HepG2 (cell line): ENCODE data around the gene ALCAM. TPM values are rescaled to one million over a fixed set of nuclear protein-coding genes. Genes with fewer than 3 reads are reported as not detected.

Experiments used
- ATAC-seq: fragments of 200-7000 bp; cut with Tn5 transposase; 3 replicates; pipeline ENCODE4 v1.9.1; 2020; ENCODE audit warnings: mild to moderate bottlenecking, moderate library complexity
- BruUV-seq: library from RNA; stranded (reverse); fragments of 400-500 nt; replicated peaks from 2 replicates; lab custom pipeline; 2021; lab: Mats Ljungman, UMichigan
- CTCF ChIA-PET: fragments of 300-600 bp; formaldehyde crosslinking; extraction: SDS; loops from one replicate; lab custom pipeline; 2021; ENCODE audit warnings: low total read pairs, inconsistent platforms, low intra/inter-chr PET ratio; lab: Yijun Ruan, JAX
- POLR2A ChIA-PET: fragments of 350-600 bp; sonication (Branson Sonifier 250); formaldehyde crosslinking; loops from one replicate; lab custom pipeline; 2020; ENCODE audit warnings: antibody characterized with exemption, inconsistent platforms; lab: Yijun Ruan, JAX
- DNase-seq: peaks from one replicate; pipeline ENCODE4 v3.0.0-alpha.2; 2015; ENCODE audit warnings: low spot score
- FAIRE-seq: peaks from 3 replicates; lab custom pipeline; 2011; peaks lifted over from hg19 to GRCh38; lab: Jason Lieb, UNC
- H2AFZ ChIP-seq: one replicate; pipeline ENCODE4 v1.6.1; 2011; ENCODE audit warnings: low read length, inconsistent platforms
- H3K27ac ChIP-seq: fragments of 300-600 bp; 3 replicates; pipeline ENCODE4 v1.8.0; 2011; ENCODE audit warnings: mixed run types, mild to moderate bottlenecking, mixed read lengths, low read length, inconsistent platforms; ENCODE audit not compliant: insufficient read depth; ENCODE audit errors: extremely low read length
- H3K27me3 ChIP-seq, 2 experiments: fragments of 200-600 bp in 1 of 2; 2 replicates in 1 of 2; 3 replicates in 1 of 2; pipeline versions ENCODE4 v1.6.0 to v1.8.0; 2011; ENCODE audit warnings: low read length in 2 of 2, mild to moderate bottlenecking in 2 of 2, moderate library complexity in 2 of 2, inconsistent platforms in 1 of 2; ENCODE audit not compliant: insufficient read depth in 2 of 2, control insufficient read depth in 1 of 2
- H3K36me3 ChIP-seq, 2 experiments: fragments of 200-600 bp in 1 of 2; replicated peaks in 1 of 2; 2 replicates in 1 of 2; 3 replicates in 1 of 2; pipeline versions ENCODE4 v1.5.1 to v1.8.0; 2011; ENCODE audit warnings: low read length in 2 of 2, inconsistent platforms in 1 of 2; ENCODE audit not compliant: insufficient read depth in 2 of 2, control insufficient read depth in 1 of 2
- H3K4me1 ChIP-seq: 2 replicates; pipeline ENCODE4 v1.5.1; 2012; ENCODE audit warnings: low read length, inconsistent platforms; ENCODE audit not compliant: insufficient read depth
- H3K4me2 ChIP-seq: 2 replicates; pipeline ENCODE4 v1.6.0; 2011; ENCODE audit warnings: low read depth, low read length, inconsistent platforms
- H3K4me3 ChIP-seq, 3 experiments: fragments of 200-600 bp in 1 of 3; sonication (generic), shearing (Covaris generic) in 1 of 3; replicated peaks in 1 of 3; 2 replicates each; pipeline ENCODE4 v1.5.1; 2011 to 2016; ENCODE audit warnings: low read length in 3 of 3, inconsistent platforms in 2 of 3, low read depth in 2 of 3, mild to moderate bottlenecking in 2 of 3, control low read depth in 1 of 3, mixed read lengths in 1 of 3; ENCODE audit not compliant: insufficient read depth in 1 of 3
- H3K79me2 ChIP-seq: one replicate; pipeline ENCODE4 v1.6.1; 2011; ENCODE audit warnings: low read length, inconsistent platforms; ENCODE audit not compliant: insufficient read depth
- H3K9ac ChIP-seq: 2 replicates; pipeline ENCODE4 v1.6.0; 2011; ENCODE audit warnings: mild to moderate bottlenecking, low read depth, low read length, inconsistent platforms; ENCODE audit not compliant: insufficient read depth
- H3K9me3 ChIP-seq: 2 replicates; pipeline ENCODE4 v1.5.1; 2012; ENCODE audit warnings: mild to moderate bottlenecking, low read length
- H4K20me1 ChIP-seq: 2 replicates; pipeline ENCODE4 v1.6.0; 2011; ENCODE audit warnings: inconsistent platforms, mild to moderate bottlenecking, low read length, moderate library complexity; ENCODE audit not compliant: insufficient read depth
- DMAP1 ChIP-seq: IDR thresholded peaks from 2 replicates; pipeline ENCODE4 v1.6.1; 2016
- E2F5 ChIP-seq: sonication (generic); formaldehyde crosslinking; conservative IDR thresholded peaks from 2 replicates; pipeline ENCODE4 v1.4.0; 2020; ENCODE audit warnings: missing genetic modification reagents
- IRF2 ChIP-seq: IDR thresholded peaks from 2 replicates; pipeline ENCODE4 v1.6.1; 2018; ENCODE audit warnings: missing genetic modification reagents, missing compliant biosample characterization
- KLF6 ChIP-seq: IDR thresholded peaks from 2 replicates; pipeline ENCODE4 v1.8.0; 2016; ENCODE audit warnings: missing biosample characterization, missing genetic modification reagents
- NFKBIZ ChIP-seq: IDR thresholded peaks from 2 replicates; pipeline ENCODE4 v1.6.1; 2018; ENCODE audit warnings: missing genetic modification reagents, missing compliant biosample characterization
- PLRG1 ChIP-seq: fragments of 450-650 bp; conservative IDR thresholded peaks from 2 replicates; pipeline ENCODE4 v1.6.1; 2016
- POLR2G ChIP-seq: fragments of 200-400 bp; formaldehyde crosslinking; IDR thresholded peaks from 2 replicates; pipeline ENCODE4 v1.6.1; 2018; ENCODE audit warnings: mild to moderate bottlenecking, low read depth, low read length, moderate library complexity
- ZNF17 ChIP-seq: sonication (generic); formaldehyde crosslinking; IDR thresholded peaks from 2 replicates; pipeline ENCODE4 v1.5.0; 2020; ENCODE audit warnings: mild to moderate bottlenecking, missing genetic modification reagents
- ZNF343 ChIP-seq: sonication (generic); formaldehyde crosslinking; IDR thresholded peaks from 2 replicates; pipeline ENCODE4 v1.4.0; 2020; ENCODE audit warnings: mild to moderate bottlenecking, missing genetic modification reagents
- ZNF407 ChIP-seq: sonication (generic); formaldehyde crosslinking; IDR thresholded peaks from one replicate; pipeline ENCODE4 v1.5.1; 2020; ENCODE audit warnings: mild to moderate bottlenecking, missing genetic modification reagents; ENCODE audit errors: not compliant biosample characterization
- ZNF563 ChIP-seq: sonication (generic); formaldehyde crosslinking; IDR thresholded peaks from 2 replicates; pipeline ENCODE4 v1.8.0; 2022; ENCODE audit warnings: mild to moderate bottlenecking, moderate library complexity, missing genetic modification reagents
- ZNF597 ChIP-seq: sonication (generic); formaldehyde crosslinking; IDR thresholded peaks from 2 replicates; pipeline ENCODE4 v1.5.0; 2020; ENCODE audit warnings: missing genetic modification reagents
- ZNF781 ChIP-seq: sonication (generic); formaldehyde crosslinking; IDR thresholded peaks from 2 replicates; pipeline ENCODE4 v1.5.1; 2020; ENCODE audit warnings: borderline replicate concordance, mild to moderate bottlenecking, missing genetic modification reagents; ENCODE audit errors: not compliant biosample characterization
- ZNF883 ChIP-seq: sonication (generic); formaldehyde crosslinking; IDR thresholded peaks from 2 replicates; pipeline ENCODE4 v1.5.1; 2020; ENCODE audit warnings: mild to moderate bottlenecking, missing genetic modification reagents; ENCODE audit errors: not compliant biosample characterization
- WGBS: methylation state at CpG from one replicate; pipeline ENCODE4 v1.1.6; 2017; ENCODE audit warnings: low lambda C conversion rate; 5-methylcytosine and 5-hydroxymethylcytosine counted together
- in situ Hi-C: cut with HindIII; loops from 2 replicates; pipeline ENCODE4 v1.10.0; 2017; ENCODE audit warnings: low pct_unique_long_range_greater_than_20kb; ENCODE audit not compliant: extremely low pct_ligation_motif_present
- intact Hi-C: fragments of 100-400 bp; cut with micrococcal nuclease; formaldehyde crosslinking; loops from one replicate; pipeline ENCODE4 v1.10.0; 2022; ENCODE audit not compliant: unreplicated experiment
- polyA plus RNA-seq, 8 experiments: library from polyadenylated mRNA; depleted of rRNA in 3 of 8; stranded (reverse) in 7 of 8; unstranded in 1 of 8; fragments of >200 nt; fragmentation: Illumina TruSeq in 4 of 8; extraction: Trizol in 4 of 8; gene quantifications; 2 replicates each; pipeline versions ENCODE4 v1.2.1 to v1.2.3, GENCODE V29; 2011 to 2016; ENCODE audit warnings: low read depth in 4 of 8, missing spikeins in 1 of 8, mixed read lengths in 1 of 8; ENCODE audit not compliant: insufficient read depth in 1 of 8
- total RNA-seq, 5 experiments: library from RNA; depleted of rRNA; stranded (reverse); fragments of >200 nt; fragmentation: Illumina TruSeq; extraction: Trizol; gene quantifications; 2 replicates each; pipeline ENCODE4 v1.2.3, GENCODE V29; 2016; ENCODE audit warnings: low read depth in 1 of 5
- TF ChIP-seq, protein P1 (sequence below): IDR thresholded peaks from 2 replicates; pipeline ENCODE4 v1.6.1; 2012; ENCODE audit warnings: low read depth, low read length, improper control_type of control experiment

The ALCAM gene
- total and polyA plus RNA-seq, 2 of the 13 experiments (the other 11 are each of a cell fraction or from before 2014, with no cell fraction given), result 26.0 to 33.1 TPM

DNA sequence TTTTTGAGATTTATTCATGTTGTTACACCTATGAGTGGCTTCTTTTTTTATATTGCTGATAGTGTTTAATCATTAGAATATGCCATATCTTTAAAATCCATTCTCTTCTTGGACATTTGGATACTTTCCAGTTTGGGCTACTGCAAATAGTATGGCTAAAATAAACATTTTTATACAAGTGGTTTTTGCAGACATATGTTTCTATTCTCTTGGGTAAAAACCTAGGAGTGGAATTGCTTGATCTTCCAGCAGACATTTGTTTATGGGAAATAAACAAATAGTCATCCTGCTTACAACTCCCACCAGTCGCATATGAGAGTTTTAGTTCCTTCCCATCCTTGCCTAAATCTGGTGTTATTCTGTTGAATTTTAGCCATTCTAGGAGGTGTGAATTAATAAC, 193.1 kb downstream of the ALCAM start:
- no peak for FAIRE-seq
- intact Hi-C loops, result no loop called here
- no peak for TF ChIP-seq POLR2G
- TF ChIP-seq NFKBIZ (CRISPR knock-in tag), result no peak
- TF ChIP-seq ZNF563 (CRISPR knock-in tag), result no peak
- no peak for TF ChIP-seq IRF2
- no peak for TF ChIP-seq ZNF883 (CRISPR knock-in tag)
- TF ChIP-seq PLRG1, result no peak
- no peak for TF ChIP-seq ZNF407
- no peak for TF ChIP-seq ZNF781
- TF ChIP-seq ZNF17 (CRISPR knock-in tag), result no peak
- TF ChIP-seq E2F5 (CRISPR knock-in tag), result no peak
- TF ChIP-seq KLF6, result no peak
- TF ChIP-seq, protein P1, sequence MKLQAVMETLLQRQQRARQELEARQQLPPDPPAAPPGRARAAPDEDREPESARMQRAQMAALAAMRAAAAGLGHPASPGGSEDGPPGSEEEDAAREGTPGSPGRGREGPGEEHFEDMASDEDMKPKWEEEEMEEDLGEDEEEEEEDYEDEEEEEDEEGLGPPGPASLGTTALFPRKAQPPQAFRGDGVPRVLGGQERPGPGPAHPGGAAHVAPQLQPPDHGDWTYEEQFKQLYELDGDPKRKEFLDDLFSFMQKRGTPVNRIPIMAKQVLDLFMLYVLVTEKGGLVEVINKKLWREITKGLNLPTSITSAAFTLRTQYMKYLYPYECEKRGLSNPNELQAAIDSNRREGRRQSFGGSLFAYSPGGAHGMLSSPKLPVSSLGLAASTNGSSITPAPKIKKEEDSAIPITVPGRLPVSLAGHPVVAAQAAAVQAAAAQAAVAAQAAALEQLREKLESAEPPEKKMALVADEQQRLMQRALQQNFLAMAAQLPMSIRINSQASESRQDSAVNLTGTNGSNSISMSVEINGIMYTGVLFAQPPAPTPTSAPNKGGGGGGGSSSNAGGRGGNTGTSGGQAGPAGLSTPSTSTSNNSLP, result no peak
- TF ChIP-seq ZNF597 (CRISPR knock-in tag), result no peak
- TF ChIP-seq DMAP1, result no peak
- TF ChIP-seq ZNF343 (CRISPR knock-in tag), result no peak

More for the DNA sequence above, 193.1 kb downstream of the ALCAM start:
- CTCF ChIA-PET, result no interaction called here
- no peak for ATAC-seq
- Histone ChIP-seq H3K36me3 (no peaks in the 10 kb centered on the region), H3K27me3 (no peaks in the 10 kb centered on the region), H3K9me3 (no peaks in the 10 kb centered on the region), H3K27ac (no peak overlapping the region), H3K4me2 (no peak overlapping the region), H3K79me2 (no peaks in the 10 kb centered on the region), H3K4me3 (no peak overlapping the region), H4K20me1 (no peaks in the 10 kb centered on the region), H3K9ac (no peak overlapping the region), H2AFZ (no peak overlapping the region), H3K4me1 (peaks cover 6% of the 10 kb centered on the region)
- in situ Hi-C loops, result no loop called here
- WGBS, result 100% methylated on average over 1 of the region's 1 CpG
- POLR2A ChIA-PET, result no interaction called here
- DNase-seq, result no peak
- no TSS peak for BruUV-seq
